Keratinocyte (primary cell): ENCODE data around the gene TAS2R8. TPM values are rescaled to one million over a fixed set of nuclear protein-coding genes. Genes with fewer than 3 reads are reported as not detected.

Experiments used
- DNase-seq: peaks from one replicate; pipeline ENCODE4 v3.0.0-alpha.2; 2011; ENCODE audit warnings: low read depth, missing footprints, low spot score
- FAIRE-seq: peaks from 2 replicates; lab custom pipeline; 2011; peaks lifted over from hg19 to GRCh38; lab: Jason Lieb, UNC
- H2AFZ ChIP-seq: 2 replicates; pipeline ENCODE4 v1.6.0; 2012; ENCODE audit warnings: low read length, control low read depth, inconsistent platforms; ENCODE audit not compliant: control insufficient read depth
- H3K27ac ChIP-seq: 2 replicates; pipeline ENCODE4 v1.5.1; 2011; ENCODE audit warnings: low read length; ENCODE audit not compliant: control insufficient read depth, insufficient read depth
- H3K27me3 ChIP-seq: 3 replicates; pipeline ENCODE4 v1.6.0; 2011; ENCODE audit warnings: low read length; ENCODE audit not compliant: control insufficient read depth, insufficient read depth; ENCODE audit errors: extremely low read depth
- H3K36me3 ChIP-seq, 2 experiments: 2 replicates in 1 of 2; 3 replicates in 1 of 2; pipeline ENCODE4 v1.5.1; 2011; ENCODE audit warnings: low read length in 2 of 2, mild to moderate bottlenecking in 1 of 2; ENCODE audit not compliant: control insufficient read depth in 2 of 2, insufficient read depth in 2 of 2; ENCODE audit errors: extremely low read depth in 1 of 2
- H3K4me1 ChIP-seq: 3 replicates; pipeline ENCODE4 v1.5.1; 2011; ENCODE audit warnings: low read length; ENCODE audit not compliant: control insufficient read depth, insufficient read depth; ENCODE audit errors: extremely low read depth
- H3K4me2 ChIP-seq: 3 replicates; pipeline ENCODE4 v1.6.0; 2011; ENCODE audit warnings: low read depth, low read length; ENCODE audit not compliant: control insufficient read depth, insufficient read depth; ENCODE audit errors: extremely low read depth
- H3K4me3 ChIP-seq, 3 experiments: fragments of 200-600 bp in 1 of 3; sonication (generic) in 1 of 3; 2 replicates in 2 of 3; 3 replicates in 1 of 3; pipeline ENCODE4 v1.5.1; 2011 to 2016; ENCODE audit warnings: low read length in 3 of 3, mild to moderate bottlenecking in 3 of 3, control low read depth in 2 of 3, inconsistent platforms in 1 of 3, low read depth in 1 of 3, mixed read lengths in 1 of 3, mixed run types in 1 of 3, moderate library complexity in 1 of 3; ENCODE audit not compliant: control insufficient read depth in 2 of 3, insufficient read depth in 2 of 3; ENCODE audit errors: extremely low read depth in 1 of 3
- H3K79me2 ChIP-seq: 2 replicates; pipeline ENCODE4 v1.6.0; 2012; ENCODE audit warnings: low read length; ENCODE audit not compliant: control insufficient read depth, insufficient read depth
- H3K9ac ChIP-seq: 3 replicates; pipeline ENCODE4 v1.6.0; 2011; ENCODE audit warnings: low read length; ENCODE audit not compliant: control insufficient read depth, insufficient read depth; ENCODE audit errors: extremely low read depth
- H3K9me1 ChIP-seq: 3 replicates; pipeline ENCODE4 v1.6.0; 2011; ENCODE audit warnings: low read length; ENCODE audit not compliant: control insufficient read depth, insufficient read depth; ENCODE audit errors: extremely low read depth
- H3K9me3 ChIP-seq: 2 replicates; pipeline ENCODE4 v1.5.1; 2012; ENCODE audit warnings: low read depth, low read length; ENCODE audit not compliant: control insufficient read depth
- H4K20me1 ChIP-seq: 3 replicates; pipeline ENCODE4 v1.6.0; 2011; ENCODE audit warnings: low read length; ENCODE audit not compliant: control insufficient read depth, insufficient read depth; ENCODE audit errors: extremely low read depth
- EZH2 ChIP-seq: IDR thresholded peaks from one replicate; pipeline ENCODE4 v1.6.1; 2012; ENCODE audit warnings: inconsistent platforms, mild to moderate bottlenecking, low read length, moderate library complexity
- dilution Hi-C: fragments of 300-500 bp; cut with MboI; formaldehyde crosslinking; loops from one replicate; pipeline ENCODE4 v1.7.0; 2020; ENCODE audit warnings: low sequenced_read_pairs; ENCODE audit not compliant: extremely low pct_ligation_motif_present
- polyA plus RNA-seq, 5 experiments: library from polyadenylated mRNA; depleted of rRNA in 3 of 5; stranded (reverse) in 3 of 5; stranded (forward) in 1 of 5; unstranded in 1 of 5; fragments of >200 nt; gene quantifications; 1 replicate in 1 of 5; 2 replicates in 3 of 5; 3 replicates in 1 of 5; pipeline versions ENCODE4 v1.2.1 to v1.2.3, GENCODE V29; 2011 to 2012; ENCODE audit warnings: missing spikeins in 2 of 5, low read depth in 1 of 5, low replicate concordance in 1 of 5
- TF ChIP-seq, protein P1 (sequence below), 3 experiments: IDR thresholded peaks in 1 of 3; conservative IDR thresholded peaks in 1 of 3; optimal IDR thresholded peaks in 1 of 3; 2 replicates in 2 of 3; 3 replicates in 1 of 3; pipeline versions ENCODE3 to v1.5.1; 2011; ENCODE audit warnings: low read length in 3 of 3, mild to moderate bottlenecking in 3 of 3, moderate library complexity in 2 of 3, control low read depth in 1 of 3, inconsistent platforms in 1 of 3; ENCODE audit not compliant: insufficient read depth in 2 of 3; ENCODE audit errors: extremely low read depth in 1 of 3

The TAS2R8 gene
- polyA plus RNA-seq, 1 donor (not counting 4 experiments of a cell fraction or from before 2014, with no cell fraction given), result not detected

DNA sequence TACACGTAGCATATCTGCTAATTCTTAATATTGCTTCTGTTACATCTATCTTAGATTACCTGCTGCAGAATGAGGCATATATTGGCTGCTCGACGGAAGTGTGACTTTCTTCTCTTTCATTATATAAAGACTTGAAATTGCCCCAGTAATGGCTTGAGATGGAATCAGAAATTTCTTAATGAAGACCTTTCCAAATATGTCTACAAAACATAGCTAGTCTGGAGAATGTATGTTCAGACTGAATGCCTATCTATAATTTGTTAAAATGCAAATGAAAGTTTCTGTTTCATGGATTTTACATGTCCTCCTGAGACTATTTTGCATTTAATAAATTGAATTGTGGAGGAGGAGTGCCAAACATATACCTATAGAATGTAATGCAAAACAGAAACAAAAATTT is 19.2 kb upstream of the TAS2R8 start, which contains the start of gene TAS2R10:
Gene TAS2R10, minus strand, starts transcription at position 101 of the 400 bp plus-strand sequence. Its CDS starts 89 bp downstream, at position 12.
- Histone ChIP-seq H3K4me1 (no peaks in the 10 kb centered on the region), H3K9me1 (no peaks in the 10 kb centered on the region), H3K4me3 (no peak within 1 kb of the TSS), H3K27me3 (no peaks in the 10 kb centered on the region), H3K36me3 (no peaks in the 10 kb centered on the region), H3K79me2 (no peaks in the 10 kb centered on the region), H3K9ac (no peak within 1 kb of the TSS), H2AFZ (no peak within 1 kb of the TSS), H4K20me1 (no peaks in the 10 kb centered on the region), H3K4me2 (no peak within 1 kb of the TSS), H3K27ac (no peak within 1 kb of the TSS), H3K9me3 (no peaks in the 10 kb centered on the region)
- DNase-seq (no peak), FAIRE-seq (no peak)
- dilution Hi-C loops, result no loop called here
- TF ChIP-seq, protein P1, sequence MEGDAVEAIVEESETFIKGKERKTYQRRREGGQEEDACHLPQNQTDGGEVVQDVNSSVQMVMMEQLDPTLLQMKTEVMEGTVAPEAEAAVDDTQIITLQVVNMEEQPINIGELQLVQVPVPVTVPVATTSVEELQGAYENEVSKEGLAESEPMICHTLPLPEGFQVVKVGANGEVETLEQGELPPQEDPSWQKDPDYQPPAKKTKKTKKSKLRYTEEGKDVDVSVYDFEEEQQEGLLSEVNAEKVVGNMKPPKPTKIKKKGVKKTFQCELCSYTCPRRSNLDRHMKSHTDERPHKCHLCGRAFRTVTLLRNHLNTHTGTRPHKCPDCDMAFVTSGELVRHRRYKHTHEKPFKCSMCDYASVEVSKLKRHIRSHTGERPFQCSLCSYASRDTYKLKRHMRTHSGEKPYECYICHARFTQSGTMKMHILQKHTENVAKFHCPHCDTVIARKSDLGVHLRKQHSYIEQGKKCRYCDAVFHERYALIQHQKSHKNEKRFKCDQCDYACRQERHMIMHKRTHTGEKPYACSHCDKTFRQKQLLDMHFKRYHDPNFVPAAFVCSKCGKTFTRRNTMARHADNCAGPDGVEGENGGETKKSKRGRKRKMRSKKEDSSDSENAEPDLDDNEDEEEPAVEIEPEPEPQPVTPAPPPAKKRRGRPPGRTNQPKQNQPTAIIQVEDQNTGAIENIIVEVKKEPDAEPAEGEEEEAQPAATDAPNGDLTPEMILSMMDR (optimal IDR thresholded peaks at IDR 0.05 in 1 of 3, IDR thresholded peaks at IDR 0.05 in 1 of 3, conservative IDR thresholded peaks at IDR 0.05 in 1 of 3; ENCODE audit: extremely low read depth in 1 of 3, insufficient read depth in 2 of 3, low read length in 3 of 3), result no peak
- TF ChIP-seq EZH2, result no peak

DNA sequence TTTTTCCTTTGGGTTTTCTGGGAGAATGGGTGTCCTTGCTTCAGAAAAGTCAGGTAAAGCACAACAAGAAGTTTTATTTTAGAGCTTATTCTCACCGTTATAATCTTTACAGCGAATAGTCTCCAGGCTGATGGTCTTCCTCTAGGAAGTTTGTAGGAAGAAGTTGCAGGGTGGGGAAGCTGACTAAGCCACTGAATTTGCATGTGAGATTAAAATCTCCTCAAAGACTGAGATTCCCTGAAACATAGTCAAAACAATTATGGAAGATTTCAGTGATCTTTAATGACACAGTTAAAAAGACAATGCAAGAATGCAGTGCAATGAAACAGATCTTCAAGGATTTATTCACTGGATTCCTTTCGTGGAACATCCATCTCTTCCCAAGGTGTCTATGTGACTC is 17.9 kb upstream of the TAS2R8 start:
- no peaks in the 10 kb centered on the region for H3K9me3 ChIP-seq
- no peaks in the 10 kb centered on the region for H3K36me3 ChIP-seq
- dilution Hi-C loops, result no loop called here
- H3K4me1 ChIP-seq, result no peaks in the 10 kb centered on the region
- H2AFZ ChIP-seq, result no peak overlapping the region
- no peaks in the 10 kb centered on the region for H3K27me3 ChIP-seq
- no peaks in the 10 kb centered on the region for H4K20me1 ChIP-seq
- no peak overlapping the region for H3K4me2 ChIP-seq
- DNase-seq, result no peak
- H3K27ac ChIP-seq, result no peak overlapping the region
- no peaks in the 10 kb centered on the region for H3K9me1 ChIP-seq
- no peak overlapping the region for H3K9ac ChIP-seq
- no peak for FAIRE-seq
- no peak overlapping the region for H3K4me3 ChIP-seq
- H3K79me2 ChIP-seq, result no peaks in the 10 kb centered on the region
- TF ChIP-seq, protein P1 (optimal IDR thresholded peaks at IDR 0.05 in 1 of 3, IDR thresholded peaks at IDR 0.05 in 1 of 3, conservative IDR thresholded peaks at IDR 0.05 in 1 of 3; ENCODE audit: extremely low read depth in 1 of 3, insufficient read depth in 2 of 3, low read length in 3 of 3), result no peak
- no peak for TF ChIP-seq EZH2
